K562 (cell line): ENCODE measurements around the gene HIVEP3.

Experiments
- DPF2 ChIP-seq: fragments of 450-650 bp; IDR thresholded peaks from 2 replicates; pipeline ENCODE4 v1.6.1; 2016
- MXI1 ChIP-seq: IDR thresholded peaks from 2 replicates; pipeline ENCODE4 v1.6.1; 2011; ENCODE audit warnings: low read depth, mild to moderate bottlenecking, improper control_type of control experiment, low read length
- STAT5B ChIP-seq: fragments of 250-450 bp; sonication (Bioruptor Pico); IDR thresholded peaks from 2 replicates; pipeline ENCODE4 v1.8.0; 2021; ENCODE audit warnings: mild to moderate bottlenecking, inconsistent platforms
- TAL1 ChIP-seq: fragments of 450-650 bp; IDR thresholded peaks from 2 replicates; pipeline ENCODE4 v1.6.1; 2016; ENCODE audit warnings: mild to moderate bottlenecking
- TF ChIP-seq, protein P1 (sequence below), 3 experiments: IDR thresholded peaks in 2 of 3; conservative IDR thresholded peaks in 1 of 3; 2 replicates each; pipeline ENCODE4 v1.5.1; 2011 to 2012; ENCODE audit warnings: low read length in 3 of 3, mild to moderate bottlenecking in 3 of 3, control low read depth in 2 of 3, improper control_type of control experiment in 1 of 3, inconsistent platforms in 1 of 3, low read depth in 1 of 3, mixed read lengths in 1 of 3, moderate library complexity in 1 of 3; ENCODE audit not compliant: insufficient read depth in 2 of 3
- TF ChIP-seq, protein P2 (sequence below): IDR thresholded peaks from 2 replicates; pipeline ENCODE4 v1.6.1; 2012; ENCODE audit warnings: low read depth, low read length, improper control_type of control experiment, borderline replicate concordance
- TF ChIP-seq, protein P3 (sequence below): sonication (generic); formaldehyde crosslinking; IDR thresholded peaks from 2 replicates; pipeline ENCODE4 v1.8.0; 2022; ENCODE audit warnings: mild to moderate bottlenecking, missing genetic modification reagents

DNA sequence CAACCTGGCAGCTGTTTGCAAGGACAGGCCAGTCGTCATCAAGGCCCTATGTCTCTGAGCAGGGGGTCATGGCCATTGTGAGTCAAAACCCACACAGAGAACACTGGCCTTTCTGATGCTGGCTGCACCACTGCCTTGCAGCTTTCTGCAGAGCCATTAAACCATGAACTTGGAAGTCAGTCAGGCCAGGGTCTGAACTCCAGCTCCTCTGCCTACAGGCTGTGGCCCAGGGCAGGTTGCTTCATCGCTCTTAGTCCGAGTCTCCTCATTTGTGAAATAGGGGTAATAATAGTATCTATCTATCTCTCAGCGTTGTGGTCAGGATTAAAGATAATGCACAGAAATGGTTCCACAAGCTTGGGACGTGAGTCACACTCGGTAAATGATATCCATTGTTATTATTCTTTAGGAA is 35.8 kb upstream of the HIVEP3 start:
- TF ChIP-seq, protein P1, sequence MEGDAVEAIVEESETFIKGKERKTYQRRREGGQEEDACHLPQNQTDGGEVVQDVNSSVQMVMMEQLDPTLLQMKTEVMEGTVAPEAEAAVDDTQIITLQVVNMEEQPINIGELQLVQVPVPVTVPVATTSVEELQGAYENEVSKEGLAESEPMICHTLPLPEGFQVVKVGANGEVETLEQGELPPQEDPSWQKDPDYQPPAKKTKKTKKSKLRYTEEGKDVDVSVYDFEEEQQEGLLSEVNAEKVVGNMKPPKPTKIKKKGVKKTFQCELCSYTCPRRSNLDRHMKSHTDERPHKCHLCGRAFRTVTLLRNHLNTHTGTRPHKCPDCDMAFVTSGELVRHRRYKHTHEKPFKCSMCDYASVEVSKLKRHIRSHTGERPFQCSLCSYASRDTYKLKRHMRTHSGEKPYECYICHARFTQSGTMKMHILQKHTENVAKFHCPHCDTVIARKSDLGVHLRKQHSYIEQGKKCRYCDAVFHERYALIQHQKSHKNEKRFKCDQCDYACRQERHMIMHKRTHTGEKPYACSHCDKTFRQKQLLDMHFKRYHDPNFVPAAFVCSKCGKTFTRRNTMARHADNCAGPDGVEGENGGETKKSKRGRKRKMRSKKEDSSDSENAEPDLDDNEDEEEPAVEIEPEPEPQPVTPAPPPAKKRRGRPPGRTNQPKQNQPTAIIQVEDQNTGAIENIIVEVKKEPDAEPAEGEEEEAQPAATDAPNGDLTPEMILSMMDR (IDR thresholded peaks at IDR 0.05 in 2 of 3, conservative IDR thresholded peaks at IDR 0.05 in 1 of 3; ENCODE audit: insufficient read depth in 2 of 3, low read depth in 1 of 3, low read length in 3 of 3) = no peak
- TF ChIP-seq DPF2 = no peak
- TF ChIP-seq MXI1 = no peak
- no peak for TF ChIP-seq STAT5B (CRISPR knock-in tag)
- TF ChIP-seq, protein P2, sequence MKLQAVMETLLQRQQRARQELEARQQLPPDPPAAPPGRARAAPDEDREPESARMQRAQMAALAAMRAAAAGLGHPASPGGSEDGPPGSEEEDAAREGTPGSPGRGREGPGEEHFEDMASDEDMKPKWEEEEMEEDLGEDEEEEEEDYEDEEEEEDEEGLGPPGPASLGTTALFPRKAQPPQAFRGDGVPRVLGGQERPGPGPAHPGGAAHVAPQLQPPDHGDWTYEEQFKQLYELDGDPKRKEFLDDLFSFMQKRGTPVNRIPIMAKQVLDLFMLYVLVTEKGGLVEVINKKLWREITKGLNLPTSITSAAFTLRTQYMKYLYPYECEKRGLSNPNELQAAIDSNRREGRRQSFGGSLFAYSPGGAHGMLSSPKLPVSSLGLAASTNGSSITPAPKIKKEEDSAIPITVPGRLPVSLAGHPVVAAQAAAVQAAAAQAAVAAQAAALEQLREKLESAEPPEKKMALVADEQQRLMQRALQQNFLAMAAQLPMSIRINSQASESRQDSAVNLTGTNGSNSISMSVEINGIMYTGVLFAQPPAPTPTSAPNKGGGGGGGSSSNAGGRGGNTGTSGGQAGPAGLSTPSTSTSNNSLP = no peak
- TF ChIP-seq, protein P3, sequence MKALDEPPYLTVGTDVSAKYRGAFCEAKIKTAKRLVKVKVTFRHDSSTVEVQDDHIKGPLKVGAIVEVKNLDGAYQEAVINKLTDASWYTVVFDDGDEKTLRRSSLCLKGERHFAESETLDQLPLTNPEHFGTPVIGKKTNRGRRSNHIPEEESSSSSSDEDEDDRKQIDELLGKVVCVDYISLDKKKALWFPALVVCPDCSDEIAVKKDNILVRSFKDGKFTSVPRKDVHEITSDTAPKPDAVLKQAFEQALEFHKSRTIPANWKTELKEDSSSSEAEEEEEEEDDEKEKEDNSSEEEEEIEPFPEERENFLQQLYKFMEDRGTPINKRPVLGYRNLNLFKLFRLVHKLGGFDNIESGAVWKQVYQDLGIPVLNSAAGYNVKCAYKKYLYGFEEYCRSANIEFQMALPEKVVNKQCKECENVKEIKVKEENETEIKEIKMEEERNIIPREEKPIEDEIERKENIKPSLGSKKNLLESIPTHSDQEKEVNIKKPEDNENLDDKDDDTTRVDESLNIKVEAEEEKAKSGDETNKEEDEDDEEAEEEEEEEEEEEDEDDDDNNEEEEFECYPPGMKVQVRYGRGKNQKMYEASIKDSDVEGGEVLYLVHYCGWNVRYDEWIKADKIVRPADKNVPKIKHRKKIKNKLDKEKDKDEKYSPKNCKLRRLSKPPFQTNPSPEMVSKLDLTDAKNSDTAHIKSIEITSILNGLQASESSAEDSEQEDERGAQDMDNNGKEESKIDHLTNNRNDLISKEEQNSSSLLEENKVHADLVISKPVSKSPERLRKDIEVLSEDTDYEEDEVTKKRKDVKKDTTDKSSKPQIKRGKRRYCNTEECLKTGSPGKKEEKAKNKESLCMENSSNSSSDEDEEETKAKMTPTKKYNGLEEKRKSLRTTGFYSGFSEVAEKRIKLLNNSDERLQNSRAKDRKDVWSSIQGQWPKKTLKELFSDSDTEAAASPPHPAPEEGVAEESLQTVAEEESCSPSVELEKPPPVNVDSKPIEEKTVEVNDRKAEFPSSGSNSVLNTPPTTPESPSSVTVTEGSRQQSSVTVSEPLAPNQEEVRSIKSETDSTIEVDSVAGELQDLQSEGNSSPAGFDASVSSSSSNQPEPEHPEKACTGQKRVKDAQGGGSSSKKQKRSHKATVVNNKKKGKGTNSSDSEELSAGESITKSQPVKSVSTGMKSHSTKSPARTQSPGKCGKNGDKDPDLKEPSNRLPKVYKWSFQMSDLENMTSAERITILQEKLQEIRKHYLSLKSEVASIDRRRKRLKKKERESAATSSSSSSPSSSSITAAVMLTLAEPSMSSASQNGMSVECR (CRISPR knock-in tag) = no peak
- TF ChIP-seq TAL1 = no peak
